Ecto neural progenitor cell (in vitro differentiated cells): ENCODE measurements around the gene MOB2.

Source experiments
- DNase-seq: peaks from one replicate; pipeline ENCODE4 v3.0.0-alpha.2; 2018; ENCODE audit warnings: low spot score

Gene MOB2

DNA sequence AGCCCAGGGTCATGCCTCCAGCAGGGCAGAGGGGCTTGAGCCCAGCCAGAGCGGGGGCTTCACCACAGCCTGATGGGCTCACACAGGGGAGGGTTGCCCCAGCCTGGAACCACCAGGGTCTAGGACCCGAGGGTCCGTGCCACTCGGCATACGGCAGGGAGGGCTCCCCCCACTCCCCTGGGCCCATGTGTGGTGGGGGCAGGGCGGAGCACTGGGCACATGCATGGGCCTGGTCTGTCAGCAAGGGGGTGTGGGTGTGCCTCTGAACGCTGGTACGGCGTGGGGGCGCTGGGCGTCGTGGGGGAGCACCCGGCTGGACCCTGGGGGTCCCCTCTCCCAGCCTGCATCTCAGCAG is 29.3 kb downstream of the MOB2 start:
- DNase-seq: no peak

DNA sequence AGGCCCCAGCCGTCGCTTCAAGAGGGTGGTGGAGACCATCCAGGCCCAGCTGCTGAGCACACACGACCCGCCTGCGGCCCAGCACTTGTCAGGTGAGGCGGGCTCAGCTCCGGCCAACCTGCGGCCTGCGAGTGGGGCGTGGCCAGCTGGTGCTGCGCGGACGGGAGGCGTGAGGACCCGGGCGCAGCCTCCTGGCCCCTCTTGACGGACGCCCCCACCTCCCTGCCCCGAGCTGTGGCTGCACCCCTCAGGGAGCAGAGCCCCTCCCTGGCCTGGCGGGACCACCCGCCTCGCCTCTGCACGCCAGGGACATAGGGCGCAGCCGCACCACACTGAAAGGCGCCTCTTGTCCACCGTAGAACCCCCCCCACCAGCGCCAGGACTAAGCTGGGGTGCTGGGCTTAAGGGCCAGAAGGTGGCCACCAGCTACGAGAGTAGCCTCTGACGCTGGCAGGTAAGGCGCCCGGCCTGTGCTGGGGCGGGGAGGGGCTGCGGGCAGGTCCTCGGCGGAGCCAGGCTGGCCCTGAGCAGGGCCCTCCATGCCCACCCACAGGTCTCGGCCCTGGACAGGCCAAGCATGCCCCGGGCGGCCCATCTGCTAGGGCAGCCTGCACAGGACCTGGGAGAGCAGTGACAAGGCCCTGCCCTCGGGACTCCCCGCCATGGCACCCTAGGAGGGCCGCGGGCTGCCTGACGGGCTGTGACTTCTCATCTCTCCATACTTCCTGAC is 29.8 kb downstream of the MOB2 start:
- no peak for DNase-seq

DNA sequence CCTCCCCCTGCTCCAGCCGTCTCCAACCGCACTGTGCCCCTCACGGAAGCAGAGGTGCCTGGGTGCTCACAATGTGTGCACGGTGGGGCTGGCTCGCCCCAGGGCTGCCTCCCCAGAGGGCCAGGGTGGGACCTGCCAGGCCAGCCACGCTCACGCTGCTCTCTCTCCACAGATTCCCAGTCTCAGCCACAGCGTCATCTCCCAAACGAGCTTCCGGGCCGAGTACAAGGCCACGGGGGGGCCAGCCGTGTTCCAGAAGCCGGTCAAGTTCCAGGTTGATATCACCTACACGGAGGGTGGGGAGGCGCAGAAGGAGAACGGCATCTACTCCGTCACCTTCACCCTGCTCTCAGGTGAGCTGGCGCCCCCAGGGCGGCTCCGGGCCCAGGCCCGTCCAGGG is 30.4 kb downstream of the MOB2 start:
- no peak for DNase-seq

DNA sequence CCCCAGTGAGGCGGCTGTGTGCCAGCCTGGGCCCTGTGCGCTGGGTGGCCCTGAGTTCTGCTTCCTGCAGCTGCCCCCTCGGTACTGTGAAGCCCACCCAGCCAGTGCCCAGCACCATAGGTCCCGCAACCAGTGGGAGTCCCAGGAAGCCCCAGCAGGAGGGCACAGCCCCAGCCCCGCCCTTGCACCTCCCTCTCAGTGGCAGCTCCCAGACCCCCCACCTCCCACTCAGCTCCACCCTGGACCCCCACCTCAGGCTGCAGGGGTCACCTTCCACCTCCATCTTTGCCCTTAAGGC is 30.9 kb downstream of the MOB2 start:
- DNase-seq: no peak

DNA sequence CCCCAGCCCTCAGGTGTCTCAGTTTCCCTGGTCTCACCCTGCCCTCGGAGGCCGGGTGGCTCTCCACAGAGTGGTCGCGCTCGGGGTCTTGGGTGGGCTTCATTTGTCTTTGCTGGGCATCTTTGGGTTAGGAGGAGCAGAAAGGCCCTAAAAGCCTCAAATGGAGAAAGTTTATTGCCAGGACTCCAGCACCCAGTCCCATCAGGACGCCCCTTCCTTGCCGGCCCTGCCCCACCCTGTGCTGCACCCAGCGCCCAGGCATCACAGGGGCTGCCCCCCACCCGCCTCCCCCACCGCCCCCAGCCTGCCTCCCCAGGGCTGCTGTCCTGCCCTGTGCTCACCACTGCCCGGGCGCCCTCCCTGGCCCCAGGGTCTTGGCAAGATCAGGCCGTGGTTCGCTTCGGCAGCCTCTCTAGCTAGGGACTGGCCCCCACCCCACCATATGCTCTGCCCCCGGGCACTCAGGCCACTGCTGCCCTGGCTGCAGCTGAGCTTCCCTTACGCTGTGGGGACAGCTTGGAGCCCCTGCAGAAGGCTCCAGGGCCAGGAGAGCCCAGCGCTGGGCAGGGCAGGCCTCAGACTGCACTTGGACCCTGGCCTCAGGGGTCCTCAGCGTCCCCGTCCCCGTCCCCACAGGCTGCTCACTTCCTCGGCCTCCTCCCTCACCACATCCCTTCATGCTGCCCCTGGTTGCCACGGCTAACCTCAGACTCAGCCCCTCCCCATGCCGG is 31.4 kb downstream of the MOB2 start:
- no peak for DNase-seq

DNA sequence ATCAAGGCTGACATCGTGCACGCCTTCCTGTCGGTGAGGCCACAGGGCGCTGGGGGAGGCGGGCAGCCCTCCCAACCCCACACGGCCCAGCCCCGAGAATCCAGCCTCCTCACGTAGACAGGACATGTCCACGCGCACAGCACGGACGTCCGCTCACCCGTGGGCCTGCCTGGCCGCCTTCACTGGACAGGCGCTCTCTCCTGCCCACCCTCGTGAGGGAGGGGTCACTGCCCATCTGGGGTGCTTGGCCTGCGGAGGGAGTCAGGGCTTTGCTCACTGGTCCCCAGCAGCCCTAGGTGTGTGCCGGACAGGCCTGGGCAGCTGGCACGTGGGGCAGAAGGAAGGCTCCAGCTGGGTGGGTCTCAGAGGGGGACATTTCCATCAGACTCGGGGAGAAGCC is 32.0 kb downstream of the MOB2 start:
- DNase-seq: no peak

DNA sequence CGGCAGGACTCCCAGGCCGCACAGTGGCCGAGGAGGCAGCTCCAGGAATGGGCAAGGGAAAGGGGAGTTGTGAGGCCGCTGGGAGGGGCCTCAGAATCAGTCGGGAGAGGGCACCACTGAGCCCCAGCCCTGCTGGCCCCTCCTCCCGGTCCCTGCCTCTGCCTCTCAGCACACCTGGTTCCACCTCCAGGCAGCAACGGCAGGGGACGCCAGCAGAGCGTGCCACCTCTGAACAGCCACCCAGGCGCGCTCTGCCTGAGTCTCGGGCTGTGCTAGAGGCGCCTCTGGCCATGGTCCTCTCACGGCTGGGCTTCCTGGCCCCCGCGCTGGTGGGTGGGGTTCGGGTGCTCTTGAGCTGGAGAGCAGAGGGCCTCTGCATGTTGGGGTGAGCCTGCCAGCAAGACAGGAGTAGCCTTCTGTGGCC is 33.0 kb downstream of the MOB2 start:
- DNase-seq: no peak

DNA sequence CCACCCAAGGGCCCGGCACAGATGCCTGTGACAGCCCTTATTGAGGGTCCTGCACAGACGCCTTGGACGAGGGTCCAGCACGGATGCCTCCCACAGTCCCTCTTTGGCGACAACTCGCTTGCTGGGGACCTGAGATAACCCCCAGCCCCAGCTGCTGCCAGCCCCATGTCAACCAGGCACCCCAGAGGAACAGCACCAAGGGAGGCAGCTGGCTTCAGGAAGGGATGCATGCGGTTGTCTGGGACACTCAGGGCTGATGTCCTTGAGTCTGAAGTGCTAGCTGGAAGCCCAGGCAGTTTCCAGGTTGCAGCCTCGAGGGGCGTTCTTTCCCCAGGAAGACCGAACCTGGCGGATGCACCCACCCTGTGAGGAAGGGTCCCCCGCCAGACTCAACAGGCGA is 33.8 kb downstream of the MOB2 start:
- no peak for DNase-seq

DNA sequence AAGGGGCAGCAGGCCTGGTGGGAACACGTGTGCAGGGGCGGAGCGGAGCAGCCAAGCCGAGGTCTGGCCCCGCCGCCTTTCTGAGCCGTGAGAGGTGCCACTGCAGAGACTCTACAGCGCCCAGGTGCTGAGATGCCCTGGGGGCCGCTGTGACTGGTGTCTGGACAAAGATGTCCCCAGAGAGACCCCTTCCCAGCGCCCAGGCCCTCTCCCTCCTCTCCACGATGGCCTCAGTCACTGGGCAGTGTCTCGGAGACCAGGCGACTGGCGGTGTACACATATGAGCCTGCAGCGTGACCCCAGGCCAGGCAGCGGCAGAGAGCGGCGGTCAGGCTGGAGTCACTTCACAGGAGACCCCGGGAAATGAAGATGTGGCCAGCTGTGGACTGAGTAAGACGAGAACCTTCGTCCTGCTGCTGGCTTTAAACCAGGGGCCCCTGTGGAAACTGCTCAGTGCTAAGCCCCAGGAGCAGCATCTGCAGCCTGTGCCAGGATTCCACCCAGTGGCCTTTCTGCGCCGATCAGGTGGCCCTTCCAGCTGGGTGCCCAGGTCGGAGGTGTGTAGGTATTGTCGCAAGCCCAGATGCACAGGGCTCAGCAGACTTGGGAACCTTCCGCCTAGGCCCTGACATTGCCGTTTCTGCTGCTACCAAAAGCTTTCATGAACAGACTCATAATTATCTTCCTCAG is 34.7 kb downstream of the MOB2 start:
- DNase-seq: no peak

DNA sequence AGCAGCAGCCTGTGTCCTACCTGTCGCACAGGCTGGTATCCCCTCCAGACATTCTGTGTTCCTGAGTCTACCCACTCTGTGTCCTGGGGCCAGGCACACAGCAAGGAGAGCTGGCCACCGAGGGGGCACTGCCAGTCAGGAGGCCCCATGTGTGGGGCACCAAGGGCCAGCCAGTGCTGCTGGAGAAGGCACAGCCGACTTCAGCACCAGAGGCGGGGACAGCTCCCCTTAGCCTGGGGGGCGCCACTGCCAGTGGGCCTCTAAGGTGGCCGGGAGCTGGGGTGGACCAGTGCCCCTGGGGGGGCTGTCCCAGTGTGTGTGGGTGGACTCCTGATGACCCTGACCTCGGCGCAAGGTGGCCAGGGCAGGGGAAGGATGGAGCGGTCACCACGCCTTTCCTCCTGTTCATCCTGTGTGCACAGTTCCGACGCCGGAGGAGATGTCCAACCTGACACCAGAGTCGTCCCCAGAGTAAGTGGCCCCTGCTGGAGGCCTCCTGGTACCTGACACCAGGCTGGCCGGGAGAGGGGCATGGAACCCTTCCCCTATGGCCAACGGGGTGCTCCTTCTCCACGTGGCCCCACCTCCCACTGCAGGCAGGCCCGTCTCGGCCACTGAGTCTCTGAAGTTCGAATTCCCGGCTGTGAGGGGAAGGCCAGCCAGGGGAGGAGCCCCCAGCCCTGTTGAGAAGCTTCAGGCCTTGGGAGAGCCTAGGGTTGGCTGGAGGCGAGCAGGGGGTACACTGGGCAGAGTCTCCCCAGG is 35.4 kb downstream of the MOB2 start:
- DNase-seq: no peak

DNA sequence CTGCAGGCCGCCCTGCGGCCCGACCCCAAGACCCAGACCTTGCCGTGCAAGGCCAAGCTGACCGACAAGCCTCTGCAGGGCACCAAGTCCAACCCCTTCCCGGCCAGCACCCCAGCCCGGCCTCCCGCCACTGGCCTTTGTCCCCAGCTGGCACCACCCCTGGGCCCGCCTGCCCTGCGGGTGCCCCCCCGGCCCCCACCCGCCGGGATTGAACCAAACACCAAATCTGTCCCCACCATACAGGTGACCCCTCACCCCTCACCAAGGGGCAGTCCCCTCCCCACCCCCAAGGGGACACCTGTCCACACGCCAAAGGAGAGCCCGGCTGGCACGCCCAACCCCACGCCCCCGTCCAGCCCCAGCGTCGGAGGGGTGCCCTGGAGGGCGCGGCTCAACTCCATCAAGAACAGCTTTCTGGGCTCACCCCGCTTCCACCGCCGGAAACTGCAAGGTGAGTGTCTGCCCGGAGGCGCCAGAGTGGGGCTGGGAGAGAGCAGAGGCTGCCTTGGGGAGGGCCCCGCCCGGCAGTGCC is 36.2 kb downstream of the MOB2 start:
- DNase-seq: no peak

DNA sequence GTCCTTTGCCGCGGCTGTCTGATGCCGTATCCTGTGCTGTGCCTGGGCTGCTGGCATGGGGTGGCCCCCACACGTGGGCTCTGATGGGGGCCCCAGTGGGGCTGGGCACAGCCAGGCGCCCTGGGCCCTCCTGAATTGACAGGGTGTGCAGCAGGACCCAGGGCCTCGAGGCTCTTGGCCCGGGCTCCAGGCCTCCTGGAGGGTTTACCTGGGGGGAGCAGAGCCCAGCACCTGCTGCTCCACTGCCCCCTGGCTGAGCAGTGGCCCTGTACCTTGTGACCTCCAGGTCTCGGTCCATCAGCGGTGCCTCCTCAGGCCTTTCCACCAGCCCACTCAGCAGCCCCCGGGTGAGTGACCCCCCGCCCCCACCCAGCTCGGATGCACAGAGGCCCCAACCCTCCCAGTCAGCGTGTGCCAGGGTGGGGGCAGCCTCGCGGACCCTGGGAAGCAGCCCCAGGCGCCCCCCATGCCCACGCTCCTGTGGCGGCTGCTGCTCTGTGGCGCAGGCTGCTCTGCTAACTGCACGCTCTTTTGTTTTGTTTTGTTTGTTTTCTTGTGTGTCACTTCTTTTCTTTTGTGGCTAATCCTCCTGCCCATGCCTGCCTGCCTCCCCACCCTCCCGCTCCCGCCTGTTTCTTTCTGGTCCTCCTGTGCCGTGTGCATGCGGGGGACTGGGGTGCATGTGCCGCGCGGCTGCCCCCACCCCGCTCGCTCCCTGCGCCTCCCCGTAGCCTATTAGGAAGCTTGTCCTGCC is 36.9 kb downstream of the MOB2 start:
- DNase-seq: no peak

DNA sequence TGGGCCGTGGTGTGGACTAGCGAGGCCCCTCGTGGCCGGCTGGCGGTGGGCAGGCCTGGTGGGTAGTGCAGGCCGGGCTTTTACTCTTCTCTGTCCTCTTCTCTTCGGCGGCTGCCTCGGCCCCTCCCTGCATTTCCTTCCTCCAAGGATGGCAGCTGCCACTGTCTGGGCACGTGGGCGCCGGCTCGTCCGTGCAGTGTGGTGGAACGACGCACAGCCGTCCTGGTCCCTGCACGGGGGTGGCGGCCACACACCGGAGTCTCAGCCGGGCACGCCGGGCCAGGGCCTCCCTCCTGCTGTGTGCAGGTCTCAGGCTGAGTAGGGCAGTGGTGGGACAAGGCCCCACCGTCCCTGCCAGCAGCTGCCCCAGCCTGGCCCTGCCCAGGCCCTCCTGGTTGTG is 37.7 kb downstream of the MOB2 start:
- no peak for DNase-seq

DNA sequence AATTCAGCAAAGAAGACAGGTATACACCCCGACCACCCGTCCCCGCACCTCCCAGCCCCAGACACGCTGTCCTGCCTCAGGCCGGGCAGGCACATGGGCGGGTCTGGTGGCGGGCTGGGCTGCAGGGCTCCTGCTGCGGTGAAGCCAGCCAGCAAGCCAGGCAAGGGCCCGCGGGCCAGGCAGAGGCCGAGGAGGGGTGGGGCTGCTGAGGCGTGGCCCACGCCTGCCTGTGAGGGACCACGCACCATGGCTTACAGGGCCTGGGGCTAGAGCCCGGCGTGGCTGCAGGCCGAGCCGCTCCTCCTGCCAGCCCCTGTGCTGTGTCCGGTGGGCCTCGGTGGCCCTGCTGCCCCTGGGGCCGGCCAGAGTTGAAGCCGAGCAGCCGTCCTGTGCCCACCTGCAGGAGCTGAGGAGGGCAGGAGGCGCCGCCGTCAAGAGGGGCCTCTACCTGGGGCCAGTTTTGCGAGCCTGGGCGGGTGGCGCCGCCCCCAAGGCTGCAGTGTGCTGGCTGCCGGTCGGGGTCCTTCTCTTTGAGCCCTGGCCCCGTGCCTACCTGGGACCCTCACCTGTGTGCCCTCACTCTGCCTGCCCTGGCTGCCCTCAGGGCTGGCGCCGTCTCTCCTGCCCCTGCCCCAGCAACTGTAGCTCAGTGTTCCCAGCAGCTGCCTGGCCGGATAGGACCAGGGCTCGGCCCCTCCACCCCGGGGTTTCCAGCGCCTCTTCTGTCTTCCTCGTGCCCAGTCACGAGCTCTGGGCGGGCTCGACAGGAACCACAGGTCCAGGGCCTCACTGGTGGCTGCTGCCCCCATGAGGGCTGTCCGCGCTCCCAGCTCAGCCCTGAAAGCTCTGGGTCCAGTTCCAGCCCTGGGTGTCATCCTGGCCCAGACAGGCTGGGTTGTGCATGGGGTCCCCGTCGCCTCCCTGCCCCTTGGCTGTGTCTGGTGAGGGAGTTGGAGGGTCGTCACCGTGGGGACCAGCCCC is 38.4 kb downstream of the MOB2 start:
- DNase-seq: no peak

DNA sequence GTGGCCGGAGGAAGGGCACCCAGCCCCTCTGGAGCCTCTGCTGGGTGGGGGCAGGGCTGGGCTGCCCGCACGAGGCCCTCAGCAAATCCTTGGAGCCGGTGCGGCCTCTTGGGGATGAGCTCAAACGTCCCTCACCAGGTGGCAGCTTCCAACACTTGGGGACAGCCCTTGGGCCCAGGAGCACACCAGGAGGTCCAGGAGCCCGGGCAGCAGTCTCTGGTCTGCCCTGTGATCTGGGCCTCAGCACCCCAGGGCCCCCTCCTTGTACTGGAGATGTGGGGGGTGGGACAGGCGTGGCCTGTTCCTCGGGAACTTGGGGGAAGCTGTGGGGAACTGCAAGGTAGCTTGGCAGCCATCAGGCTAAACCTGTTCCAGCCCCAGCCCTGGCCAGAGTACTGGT is 40.0 kb downstream of the MOB2 start:
- no peak for DNase-seq

DNA sequence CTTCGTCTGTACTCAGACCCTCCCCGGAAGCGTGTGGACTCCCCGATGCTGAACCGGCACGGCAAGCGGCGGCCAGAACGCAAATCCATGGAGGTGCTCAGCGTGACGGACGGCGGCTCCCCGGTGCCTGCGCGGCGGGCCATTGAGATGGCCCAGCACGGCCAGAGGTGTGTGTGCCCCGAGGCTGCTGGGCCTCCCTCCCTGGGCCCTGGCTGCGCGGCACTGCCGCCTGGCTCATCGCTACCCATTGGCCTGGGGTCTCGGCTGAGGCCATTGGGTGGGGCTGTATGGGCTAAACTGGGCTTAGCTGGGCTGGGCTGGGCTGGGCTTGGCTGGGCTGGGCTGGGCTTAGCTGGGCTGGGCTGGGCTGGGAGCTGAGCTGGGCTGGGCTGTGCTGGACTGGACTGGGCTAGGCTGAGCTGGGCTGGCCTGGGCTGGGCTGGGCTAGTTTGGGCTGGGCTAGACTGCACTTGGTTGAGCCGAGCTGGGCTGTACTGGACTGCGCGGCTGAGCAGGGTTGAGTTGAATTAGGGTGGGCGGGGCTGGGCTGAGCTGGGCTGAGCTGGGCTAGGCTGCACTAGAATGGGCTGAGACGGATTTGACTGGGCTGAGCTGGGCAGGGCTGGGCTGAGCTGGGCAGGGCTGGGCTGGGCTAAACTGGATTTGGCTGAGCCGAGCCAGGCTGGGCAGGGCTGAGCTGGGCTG is 40.7 kb downstream of the MOB2 start:
- no peak for DNase-seq

DNA sequence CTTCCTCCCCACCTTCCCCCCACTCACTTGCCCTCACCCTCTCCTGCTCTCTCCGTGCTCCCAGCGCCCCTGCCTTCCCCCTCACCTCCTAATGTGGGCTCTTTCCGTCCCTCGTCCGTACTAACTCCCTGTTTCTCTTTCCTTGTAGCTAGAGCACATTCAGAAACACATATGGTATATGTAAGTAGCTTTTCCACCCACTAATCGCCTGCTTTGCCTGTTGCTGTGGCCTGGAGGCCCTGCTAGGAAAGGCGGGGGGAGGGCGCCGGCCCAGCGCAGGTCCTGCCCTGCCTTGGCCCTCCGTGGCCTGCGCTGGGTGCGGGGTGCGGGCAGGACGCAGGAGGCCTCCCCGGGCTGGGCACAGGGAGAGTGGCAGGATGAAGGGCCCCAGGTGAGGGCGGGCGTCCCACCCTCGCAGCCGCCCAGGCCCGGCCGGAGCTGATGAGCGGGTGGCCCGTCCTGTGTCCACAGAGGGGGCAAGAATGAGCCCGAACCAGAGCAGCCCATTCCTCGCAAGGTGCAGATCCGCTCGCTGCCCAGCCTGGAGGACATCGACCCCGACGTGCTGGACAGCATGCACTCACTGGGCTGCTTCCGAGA is 41.7 kb downstream of the MOB2 start:
- no peak for DNase-seq

DNA sequence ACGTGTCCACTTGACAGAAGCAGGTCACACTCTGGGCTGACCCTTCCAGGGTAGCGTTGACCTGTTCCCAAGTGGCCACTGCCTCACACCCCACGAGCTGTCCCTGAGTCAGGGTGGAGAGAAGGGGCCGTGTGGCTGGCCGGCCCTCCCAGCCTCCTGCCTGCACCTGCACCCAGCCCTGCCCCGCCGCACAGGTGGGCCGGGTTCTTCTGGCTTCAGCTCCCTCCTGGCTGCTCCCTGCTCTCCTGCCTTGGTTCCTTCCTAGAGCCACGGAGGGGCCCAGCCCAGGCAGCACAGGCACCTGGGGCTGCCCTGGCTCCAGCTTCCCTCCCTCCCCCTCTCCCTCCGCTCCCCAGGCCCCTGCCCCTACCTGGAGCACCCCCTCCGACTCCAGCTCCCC is 42.3 kb downstream of the MOB2 start:
- DNase-seq: no peak

DNA sequence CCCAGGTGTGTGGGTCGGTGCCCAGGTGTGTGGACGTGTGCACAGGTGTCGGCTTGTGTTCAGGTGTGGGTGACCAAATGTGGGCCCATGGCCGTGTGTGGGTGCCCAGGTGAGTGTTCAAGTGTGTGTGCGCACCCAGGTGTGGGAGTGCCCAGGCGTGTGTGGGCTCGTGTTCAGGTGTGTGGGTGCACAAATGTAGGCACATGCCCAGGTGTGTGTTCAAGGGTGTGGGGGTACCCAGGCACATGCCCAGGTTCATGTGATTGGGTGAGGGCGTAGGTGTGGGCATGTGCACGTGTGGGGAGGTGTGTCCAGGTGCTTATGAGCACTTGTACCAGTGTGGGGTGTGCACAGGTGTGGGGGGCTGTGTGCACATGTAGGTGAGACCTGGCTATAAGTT is 42.8 kb downstream of the MOB2 start:
- DNase-seq: no peak
